PFSK-1 (cell line): ENCODE measurements around the gene ST3GAL6.

ENCODE experiments used
- FOXP2 ChIP-seq: optimal IDR thresholded peaks from 2 replicates; pipeline ENCODE3; 2011; ENCODE audit warnings: borderline replicate concordance, control low read depth, inconsistent platforms; ENCODE audit not compliant: insufficient read depth; ENCODE audit errors: extremely low read length, extremely low read depth
- POLR2AphosphoS5 ChIP-seq: IDR thresholded peaks from 2 replicates; pipeline ENCODE4 v1.6.1; 2012; ENCODE audit warnings: low read depth, mild to moderate bottlenecking, control low read depth, low read length, moderate library complexity
- SIN3A ChIP-seq: IDR thresholded peaks from 2 replicates; pipeline ENCODE4 v1.6.1; 2012; ENCODE audit warnings: mild to moderate bottlenecking, low read length, moderate library complexity, borderline replicate concordance; ENCODE audit not compliant: insufficient read depth
- TAF1 ChIP-seq: IDR thresholded peaks from 2 replicates; pipeline ENCODE4 v1.6.1; 2012; ENCODE audit warnings: low read length, control low read depth, borderline replicate concordance; ENCODE audit not compliant: insufficient read depth
- TF ChIP-seq, protein P1 (sequence below), 2 experiments: IDR thresholded peaks; 2 replicates each; pipeline versions ENCODE4 v1.6.1 to v1.8.0; 2011 to 2012; ENCODE audit warnings: low read depth in 2 of 2, low read length in 2 of 2, control low read depth in 1 of 2, inconsistent platforms in 1 of 2, mild to moderate bottlenecking in 1 of 2, moderate library complexity in 1 of 2; ENCODE audit not compliant: insufficient read depth in 1 of 2

ST3GAL6 gene

DNA sequence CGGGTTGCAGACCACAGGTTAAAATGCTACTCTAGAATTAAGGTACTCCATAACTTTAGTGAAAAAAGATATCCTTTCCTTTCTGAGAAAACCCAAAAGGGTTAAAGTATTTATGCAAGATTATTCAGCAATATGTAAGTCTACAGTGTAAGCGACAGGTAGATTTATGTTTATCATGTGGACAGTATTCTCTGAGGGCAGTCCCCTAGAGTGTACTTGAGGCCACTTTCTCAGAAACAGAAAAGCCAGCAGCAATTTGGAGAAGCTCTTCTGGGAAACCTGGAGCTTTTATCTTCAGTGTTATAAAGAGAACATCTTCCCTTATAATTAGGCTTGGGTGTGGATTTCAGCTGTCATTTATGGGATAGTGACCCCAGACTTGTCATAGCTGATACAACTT is 8.9 kb downstream of the ST3GAL6 start:
- no peak for TF ChIP-seq FOXP2
- no peak for TF ChIP-seq POLR2AphosphoS5
- no peak for TF ChIP-seq TAF1
- no peak for TF ChIP-seq SIN3A
- TF ChIP-seq, protein P1, sequence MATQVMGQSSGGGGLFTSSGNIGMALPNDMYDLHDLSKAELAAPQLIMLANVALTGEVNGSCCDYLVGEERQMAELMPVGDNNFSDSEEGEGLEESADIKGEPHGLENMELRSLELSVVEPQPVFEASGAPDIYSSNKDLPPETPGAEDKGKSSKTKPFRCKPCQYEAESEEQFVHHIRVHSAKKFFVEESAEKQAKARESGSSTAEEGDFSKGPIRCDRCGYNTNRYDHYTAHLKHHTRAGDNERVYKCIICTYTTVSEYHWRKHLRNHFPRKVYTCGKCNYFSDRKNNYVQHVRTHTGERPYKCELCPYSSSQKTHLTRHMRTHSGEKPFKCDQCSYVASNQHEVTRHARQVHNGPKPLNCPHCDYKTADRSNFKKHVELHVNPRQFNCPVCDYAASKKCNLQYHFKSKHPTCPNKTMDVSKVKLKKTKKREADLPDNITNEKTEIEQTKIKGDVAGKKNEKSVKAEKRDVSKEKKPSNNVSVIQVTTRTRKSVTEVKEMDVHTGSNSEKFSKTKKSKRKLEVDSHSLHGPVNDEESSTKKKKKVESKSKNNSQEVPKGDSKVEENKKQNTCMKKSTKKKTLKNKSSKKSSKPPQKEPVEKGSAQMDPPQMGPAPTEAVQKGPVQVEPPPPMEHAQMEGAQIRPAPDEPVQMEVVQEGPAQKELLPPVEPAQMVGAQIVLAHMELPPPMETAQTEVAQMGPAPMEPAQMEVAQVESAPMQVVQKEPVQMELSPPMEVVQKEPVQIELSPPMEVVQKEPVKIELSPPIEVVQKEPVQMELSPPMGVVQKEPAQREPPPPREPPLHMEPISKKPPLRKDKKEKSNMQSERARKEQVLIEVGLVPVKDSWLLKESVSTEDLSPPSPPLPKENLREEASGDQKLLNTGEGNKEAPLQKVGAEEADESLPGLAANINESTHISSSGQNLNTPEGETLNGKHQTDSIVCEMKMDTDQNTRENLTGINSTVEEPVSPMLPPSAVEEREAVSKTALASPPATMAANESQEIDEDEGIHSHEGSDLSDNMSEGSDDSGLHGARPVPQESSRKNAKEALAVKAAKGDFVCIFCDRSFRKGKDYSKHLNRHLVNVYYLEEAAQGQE (IDR thresholded peaks at IDR 0.05; ENCODE audit: insufficient read depth in 1 of 2, low read depth in 2 of 2, low read length in 2 of 2): no peak

GRCh38 chr3:98775459-98776139 is 12.5 kb downstream of the ST3GAL6 start:
- TF ChIP-seq, protein P1 (IDR thresholded peaks at IDR 0.05; ENCODE audit: insufficient read depth in 1 of 2, low read depth in 2 of 2, low read length in 2 of 2): no peak
- TF ChIP-seq TAF1 (no peak), POLR2AphosphoS5 (no peak), FOXP2 (no peak), SIN3A (no peak)

- no peak for TF ChIP-seq FOXP2
- TF ChIP-seq POLR2AphosphoS5: no peak
- TF ChIP-seq, protein P1 (IDR thresholded peaks at IDR 0.05; ENCODE audit: insufficient read depth in 1 of 2, low read depth in 2 of 2, low read length in 2 of 2): no peak
- no peak for TF ChIP-seq TAF1
- no peak for TF ChIP-seq SIN3A
Observed at GRCh38 chr3:98776140-98776493, 13.0 kb downstream of the ST3GAL6 start.

DNA sequence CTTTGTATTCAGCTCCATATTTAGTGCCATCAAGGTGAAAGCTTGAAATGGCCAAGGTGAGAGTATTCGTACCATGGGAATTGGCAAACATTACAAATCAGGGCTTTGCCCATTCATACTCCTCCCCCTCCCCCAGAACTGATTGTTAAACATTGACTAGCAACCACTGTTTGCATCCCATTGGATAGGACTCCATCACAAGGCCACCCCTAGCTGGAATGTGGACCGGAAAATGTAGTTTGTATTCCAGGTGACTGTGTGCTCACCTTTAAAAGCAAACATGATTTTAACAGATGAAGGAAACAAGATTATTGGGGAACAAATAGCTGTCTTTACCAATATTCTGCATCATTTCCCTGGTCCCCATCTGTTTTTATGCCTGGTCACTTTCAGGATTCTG is 14.1 kb downstream of the ST3GAL6 start:
- TF ChIP-seq FOXP2: no peak
- no peak for TF ChIP-seq POLR2AphosphoS5
- no peak for TF ChIP-seq SIN3A
- TF ChIP-seq, protein P1 (IDR thresholded peaks at IDR 0.05; ENCODE audit: insufficient read depth in 1 of 2, low read depth in 2 of 2, low read length in 2 of 2): no peak
- no peak for TF ChIP-seq TAF1

- TF ChIP-seq FOXP2: no peak
- no peak for TF ChIP-seq SIN3A
- no peak for TF ChIP-seq POLR2AphosphoS5
- no peak for TF ChIP-seq TAF1
- TF ChIP-seq, protein P1 (IDR thresholded peaks at IDR 0.05; ENCODE audit: insufficient read depth in 1 of 2, low read depth in 2 of 2, low read length in 2 of 2): no peak
Observed at GRCh38 chr3:98777801-98778220, 14.7 kb downstream of the ST3GAL6 start.
